8988T (cell line): ENCODE results near the gene KDM5D.

Experiments used
- DNase-seq: peaks from one replicate; pipeline ENCODE4 v3.0.0; 2011

KDM5D gene

DNA sequence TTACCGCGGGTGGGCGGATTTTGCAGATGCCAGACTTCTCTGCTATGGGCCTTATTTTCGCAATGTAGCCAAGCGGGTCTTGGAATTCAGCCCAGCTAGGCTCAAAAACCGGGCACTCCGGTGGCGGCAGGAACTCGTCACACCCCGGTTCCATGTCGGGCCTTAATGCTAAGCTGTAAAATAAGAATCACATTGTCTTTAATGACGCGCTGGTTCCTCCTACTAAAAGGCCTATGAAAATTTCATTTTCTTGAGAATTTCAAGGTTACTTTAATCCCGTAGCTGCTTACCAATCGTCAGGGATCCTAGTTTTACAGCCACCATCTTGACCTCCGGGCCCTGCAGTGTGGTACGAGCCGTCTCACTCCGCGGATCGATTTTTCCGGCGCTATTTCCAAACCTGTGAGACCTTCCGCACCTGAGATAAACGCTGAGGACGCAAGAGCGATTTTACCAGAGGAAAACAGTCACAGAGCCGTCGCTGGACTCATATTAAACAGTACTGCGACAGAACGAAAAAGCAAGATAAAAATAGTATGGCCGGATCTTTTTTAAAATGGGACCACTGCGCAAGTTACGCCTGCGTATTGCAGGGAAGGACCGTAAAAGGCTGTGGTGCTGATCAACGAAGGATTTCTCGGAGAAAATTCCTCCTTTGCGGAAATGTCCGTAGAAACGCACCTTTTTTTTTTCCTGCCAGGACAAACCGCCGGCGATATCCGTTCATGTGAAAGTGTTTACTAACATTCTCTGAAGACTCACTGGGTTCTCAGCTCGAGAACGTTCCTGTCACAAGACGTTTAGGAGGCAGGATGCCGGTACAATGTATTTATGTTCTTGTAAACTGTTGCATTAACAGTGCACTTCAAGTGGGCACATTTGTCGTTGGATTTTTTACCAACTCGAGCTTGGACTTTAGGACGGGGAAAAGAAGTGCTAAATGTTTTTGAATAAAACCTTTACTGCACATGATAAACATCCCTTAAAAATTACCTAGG lies at the start of gene KDM5D:
Gene KDM5D (minus strand): TSS at position 346 of the 998 bp plus-strand sequence. CDS start 192 bp downstream, at position 154.
- DNase-seq, result no peak

DNA sequence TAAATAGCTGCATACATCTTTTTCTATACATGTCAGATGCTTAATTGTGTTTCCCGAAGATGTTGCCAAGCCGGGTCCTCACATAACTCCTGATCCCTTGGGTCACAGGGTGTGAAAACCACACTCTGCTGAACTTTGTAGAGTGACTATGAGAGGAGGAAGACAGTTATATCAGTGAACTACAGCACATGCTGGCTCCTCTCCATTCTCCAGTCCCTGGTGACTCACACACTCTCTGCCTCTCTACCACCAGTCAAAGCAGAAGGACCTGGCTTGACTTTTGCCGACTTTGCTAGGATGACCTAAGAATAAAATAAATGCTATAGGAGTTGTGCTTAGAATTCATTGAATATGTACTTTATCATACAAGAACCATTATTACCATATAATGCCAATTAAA lies 23.8 kb upstream of the KDM5D start:
- no peak for DNase-seq

DNA sequence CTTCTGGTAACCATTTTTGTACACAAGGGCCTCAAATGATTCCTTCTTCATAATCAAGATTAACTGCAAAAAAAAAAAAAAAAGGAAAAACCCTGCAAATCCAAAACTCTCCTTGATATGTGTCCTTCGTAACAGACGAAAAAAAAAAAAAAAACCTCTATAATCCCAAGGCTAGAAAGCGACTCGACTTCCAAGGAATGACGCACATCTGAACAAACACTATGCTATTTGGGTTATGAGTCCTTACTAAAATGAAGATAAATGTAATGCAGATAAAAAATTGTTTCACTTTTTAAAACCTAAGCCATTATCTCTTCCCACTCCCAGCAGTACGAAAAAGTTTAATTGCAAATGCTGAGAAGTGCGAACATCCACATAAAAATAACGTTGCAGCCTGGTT lies 1.2 kb downstream of the KDM5D start:
- DNase-seq, result no peak

DNA sequence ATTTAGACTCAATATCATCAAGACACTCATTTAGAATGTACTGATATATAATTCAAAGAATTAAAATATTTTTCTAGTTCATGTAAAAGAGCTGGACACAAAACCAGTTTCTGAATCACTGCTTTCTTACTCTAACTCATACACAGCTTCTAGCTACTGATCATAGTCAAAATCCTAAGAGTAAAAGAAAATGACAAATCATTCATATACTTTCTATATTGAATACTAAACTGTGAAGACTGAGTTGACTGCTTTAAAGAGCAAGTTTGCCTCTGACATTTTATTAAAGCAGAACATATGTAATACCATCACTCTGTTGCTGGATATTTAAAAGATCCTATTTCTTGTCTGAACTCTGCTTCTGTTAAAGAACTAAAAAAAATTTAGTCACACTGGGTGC lies 2.4 kb downstream of the KDM5D start:
- DNase-seq, result no peak

DNA sequence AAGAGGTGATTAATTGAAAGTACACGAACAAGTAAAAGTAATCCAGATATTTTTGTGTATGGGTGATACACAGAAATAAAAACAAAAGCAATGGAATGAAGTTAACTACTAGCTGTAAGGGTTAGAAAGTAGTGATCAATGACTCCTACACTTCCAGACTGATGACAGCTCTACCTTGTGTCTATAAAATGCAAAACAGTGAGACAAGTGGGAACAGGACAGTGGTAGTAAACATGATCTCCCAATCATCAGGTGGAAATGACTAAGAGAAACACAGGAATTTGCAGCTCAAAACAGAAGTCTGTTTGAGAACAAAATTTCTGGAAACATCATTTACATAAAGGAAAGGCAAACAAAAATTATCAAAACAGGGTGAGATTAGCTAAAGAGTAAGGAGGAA lies 10.1 kb downstream of the KDM5D start:
- DNase-seq, result no peak

DNA sequence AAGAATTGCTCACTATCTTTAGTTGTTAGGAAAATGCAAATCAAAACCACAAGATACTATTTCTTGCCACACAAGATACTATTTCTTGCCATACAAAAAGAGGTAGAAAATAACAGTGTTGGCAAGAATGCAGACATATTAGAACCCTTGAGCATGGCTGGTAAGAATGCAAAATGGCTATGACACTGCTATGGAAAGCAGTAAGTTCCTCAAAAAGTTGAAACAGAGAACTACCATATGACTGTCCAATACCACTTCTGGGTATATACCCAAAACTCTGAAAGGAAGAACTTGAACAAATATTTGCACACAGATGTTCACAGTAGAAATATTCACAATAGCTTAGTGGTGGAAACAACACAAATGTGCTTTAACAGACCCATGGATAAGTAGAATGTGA lies 26.6 kb downstream of the KDM5D start:
- DNase-seq, result no peak

DNA sequence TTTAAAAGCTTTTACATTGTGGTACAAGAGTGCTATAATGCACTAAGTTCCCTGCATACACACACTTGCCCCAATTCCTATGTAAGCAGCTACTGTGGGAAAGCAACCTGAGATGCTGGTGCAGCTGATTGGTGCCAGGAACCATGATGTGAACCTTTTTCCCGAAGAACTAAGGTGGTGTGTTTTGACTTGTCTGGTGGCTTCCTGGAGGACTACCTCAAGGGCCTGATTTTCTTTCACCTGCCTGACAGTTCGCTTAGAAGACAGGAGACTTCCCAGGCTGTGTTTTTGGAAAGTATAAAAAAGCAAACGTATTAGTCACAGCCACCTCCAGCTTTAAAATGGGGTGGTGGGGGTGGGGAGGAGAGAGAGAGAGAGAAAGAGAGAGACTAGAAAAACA lies 27.4 kb downstream of the KDM5D start:
- no peak for DNase-seq

DNA sequence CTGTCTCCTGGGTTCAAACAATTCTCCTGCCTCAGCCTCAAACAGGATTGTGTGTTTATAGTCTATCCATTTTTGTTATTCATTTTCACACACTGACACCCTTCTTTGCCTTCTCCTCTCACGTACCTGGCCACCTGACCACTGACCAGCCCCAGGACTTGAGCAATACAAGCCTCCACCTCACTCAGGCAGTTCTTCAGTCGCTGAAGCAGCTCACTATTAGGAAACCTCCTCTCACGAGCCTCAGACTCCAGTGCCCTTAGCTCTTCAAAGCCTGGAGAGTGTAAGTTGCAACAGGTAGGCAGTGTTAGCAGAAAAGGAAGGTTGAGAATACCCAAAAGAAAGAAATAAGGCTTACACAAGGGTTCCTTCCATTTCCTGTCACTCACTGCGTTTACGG lies 29.3 kb downstream of the KDM5D start:
- no peak for DNase-seq

DNA sequence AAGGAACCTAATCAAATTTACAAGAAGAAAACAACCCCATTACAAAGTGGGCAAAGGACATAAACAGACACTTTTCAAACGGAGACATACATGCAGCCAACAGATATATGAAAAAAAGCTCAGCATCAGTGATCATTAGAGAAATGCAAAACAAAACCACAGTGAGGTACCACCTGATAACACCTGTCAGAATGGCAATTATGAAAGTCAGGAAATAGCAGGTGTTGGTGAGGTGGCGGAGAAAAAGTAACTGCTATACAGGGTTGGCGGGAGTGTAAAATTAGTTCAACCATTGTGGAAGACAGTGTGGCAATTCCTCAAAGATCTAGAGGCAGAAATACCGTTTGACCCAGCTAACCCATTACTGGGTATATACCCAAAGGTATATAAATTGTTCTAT lies 31.1 kb downstream of the KDM5D start:
- no peak for DNase-seq

DNA sequence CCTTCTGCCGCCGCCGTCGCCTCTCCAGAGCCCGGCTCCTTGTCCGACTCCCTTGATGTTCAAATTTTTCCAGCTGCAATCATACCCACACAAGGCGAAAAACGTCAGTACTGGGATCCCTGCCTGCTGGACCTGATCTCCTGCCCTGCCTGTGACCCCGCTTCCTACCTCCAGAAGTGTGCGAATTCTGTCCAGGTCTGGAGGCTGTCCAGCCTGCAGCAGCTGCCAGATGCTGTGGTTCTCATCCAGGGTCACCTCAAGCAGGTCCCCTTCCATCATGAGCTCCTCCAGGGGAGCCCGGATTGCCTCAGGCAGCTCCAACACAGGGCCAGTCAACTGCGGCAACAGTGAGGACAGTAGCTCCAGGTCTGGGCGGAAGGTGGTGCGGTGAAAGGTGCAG lies 38.3 kb downstream of the KDM5D start:
- DNase-seq, result no peak

DNA sequence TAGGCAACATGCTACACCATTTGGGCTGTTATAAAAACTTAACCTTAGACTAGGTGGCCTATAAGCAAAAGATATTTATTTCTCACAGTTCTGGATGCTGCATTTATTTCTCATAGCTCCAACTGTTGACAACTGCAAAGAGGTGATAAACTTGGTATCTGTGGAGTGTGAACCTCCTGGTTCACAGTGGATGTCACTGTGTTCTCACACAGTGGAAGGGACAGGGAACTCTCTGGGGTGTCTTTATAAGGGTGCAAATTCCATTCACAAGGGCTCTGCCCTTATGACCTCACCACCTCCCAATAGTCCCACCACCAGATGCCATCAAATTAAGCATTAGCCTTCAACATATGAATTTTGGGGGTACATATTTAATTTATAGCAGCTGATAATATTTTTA lies 46.0 kb downstream of the KDM5D start:
- DNase-seq, result no peak

DNA sequence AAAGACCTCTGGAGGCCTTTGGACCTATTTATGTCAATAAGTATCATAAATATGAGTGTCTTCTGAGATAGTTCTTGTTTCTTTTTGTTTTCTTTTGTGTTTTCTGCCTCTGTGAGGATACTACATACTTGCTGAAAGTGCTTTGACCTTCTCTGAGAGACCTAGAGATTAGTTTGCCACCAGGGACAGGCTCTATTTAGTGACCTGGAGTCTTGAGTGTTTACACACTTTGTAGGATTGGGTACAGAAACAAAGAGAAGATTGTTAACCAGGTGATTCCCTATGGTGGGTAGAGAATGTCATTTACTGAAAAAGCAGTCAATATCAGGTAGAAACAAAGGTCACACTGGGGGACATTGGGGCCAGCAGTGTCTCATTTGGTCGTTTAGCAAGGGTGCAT lies 63.7 kb downstream of the KDM5D start:
- DNase-seq, result no peak
